Measurements from ENCODE around the gene MVB12A. TPM values are rescaled to one million over a fixed set of nuclear protein-coding genes. Genes with fewer than 3 reads are reported as not detected.

Gene MVB12A
- total and polyA plus RNA-seq, 2 experiments from 2014 or later = 130 to 148 TPM

DNA sequence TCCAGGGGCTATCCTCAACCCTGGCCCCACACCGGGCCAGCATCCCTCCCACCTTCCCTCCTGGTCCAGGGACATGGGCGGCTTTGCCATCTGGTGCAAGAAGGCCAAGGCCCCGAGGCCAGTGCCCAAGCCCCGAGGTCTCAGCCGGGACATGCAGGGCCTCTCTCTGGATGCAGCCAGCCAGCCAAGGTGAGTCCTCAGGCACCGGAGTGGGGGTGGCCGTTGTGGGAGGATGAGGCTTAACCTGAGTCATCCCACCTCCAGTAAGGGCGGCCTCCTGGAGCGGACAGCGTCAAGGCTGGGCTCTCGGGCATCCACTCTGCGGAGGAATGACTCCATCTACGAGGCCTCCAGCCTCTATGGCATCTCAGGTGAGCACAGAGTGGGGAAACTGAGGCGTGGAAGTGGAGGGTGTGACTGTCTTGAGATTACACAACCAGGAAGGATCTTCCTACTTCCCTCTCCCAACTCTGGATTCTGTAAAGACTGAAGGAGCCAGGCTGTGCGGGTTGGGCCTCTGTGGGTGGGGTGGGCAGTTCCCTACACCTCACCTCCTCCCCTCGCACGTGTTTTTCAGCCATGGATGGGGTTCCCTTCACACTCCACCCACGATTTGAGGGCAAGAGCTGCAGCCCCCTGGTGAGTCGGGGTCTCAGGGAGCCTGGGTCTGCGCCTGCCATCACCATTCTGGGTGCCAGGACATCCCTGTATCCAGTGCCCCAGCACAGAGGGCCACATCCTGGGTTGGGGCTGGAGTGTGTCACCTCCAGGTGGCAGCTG is 3.8 kb downstream of the MVB12A start:
- Histone ChIP-seq H3K4me1 (ENCODE audit: low read depth) (peaks cover 3% of the 10 kb centered on the region), H3K4me3 (no peak overlapping the region), H3K36me3 (no peaks in the 10 kb centered on the region), H3K27ac (no peak overlapping the region), H3K27me3 (no peaks in the 10 kb centered on the region), H3K9me3 (ENCODE audit: low read depth) (no peaks in the 10 kb centered on the region)
- TF ChIP-seq, protein P1, sequence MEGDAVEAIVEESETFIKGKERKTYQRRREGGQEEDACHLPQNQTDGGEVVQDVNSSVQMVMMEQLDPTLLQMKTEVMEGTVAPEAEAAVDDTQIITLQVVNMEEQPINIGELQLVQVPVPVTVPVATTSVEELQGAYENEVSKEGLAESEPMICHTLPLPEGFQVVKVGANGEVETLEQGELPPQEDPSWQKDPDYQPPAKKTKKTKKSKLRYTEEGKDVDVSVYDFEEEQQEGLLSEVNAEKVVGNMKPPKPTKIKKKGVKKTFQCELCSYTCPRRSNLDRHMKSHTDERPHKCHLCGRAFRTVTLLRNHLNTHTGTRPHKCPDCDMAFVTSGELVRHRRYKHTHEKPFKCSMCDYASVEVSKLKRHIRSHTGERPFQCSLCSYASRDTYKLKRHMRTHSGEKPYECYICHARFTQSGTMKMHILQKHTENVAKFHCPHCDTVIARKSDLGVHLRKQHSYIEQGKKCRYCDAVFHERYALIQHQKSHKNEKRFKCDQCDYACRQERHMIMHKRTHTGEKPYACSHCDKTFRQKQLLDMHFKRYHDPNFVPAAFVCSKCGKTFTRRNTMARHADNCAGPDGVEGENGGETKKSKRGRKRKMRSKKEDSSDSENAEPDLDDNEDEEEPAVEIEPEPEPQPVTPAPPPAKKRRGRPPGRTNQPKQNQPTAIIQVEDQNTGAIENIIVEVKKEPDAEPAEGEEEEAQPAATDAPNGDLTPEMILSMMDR (IDR thresholded peaks at IDR 0.05; ENCODE audit: low read depth, low read length) = no peak
- DNase-seq (ENCODE audit: low read depth in 1 of 2, low spot score in 1 of 2) = no peak

DNA sequence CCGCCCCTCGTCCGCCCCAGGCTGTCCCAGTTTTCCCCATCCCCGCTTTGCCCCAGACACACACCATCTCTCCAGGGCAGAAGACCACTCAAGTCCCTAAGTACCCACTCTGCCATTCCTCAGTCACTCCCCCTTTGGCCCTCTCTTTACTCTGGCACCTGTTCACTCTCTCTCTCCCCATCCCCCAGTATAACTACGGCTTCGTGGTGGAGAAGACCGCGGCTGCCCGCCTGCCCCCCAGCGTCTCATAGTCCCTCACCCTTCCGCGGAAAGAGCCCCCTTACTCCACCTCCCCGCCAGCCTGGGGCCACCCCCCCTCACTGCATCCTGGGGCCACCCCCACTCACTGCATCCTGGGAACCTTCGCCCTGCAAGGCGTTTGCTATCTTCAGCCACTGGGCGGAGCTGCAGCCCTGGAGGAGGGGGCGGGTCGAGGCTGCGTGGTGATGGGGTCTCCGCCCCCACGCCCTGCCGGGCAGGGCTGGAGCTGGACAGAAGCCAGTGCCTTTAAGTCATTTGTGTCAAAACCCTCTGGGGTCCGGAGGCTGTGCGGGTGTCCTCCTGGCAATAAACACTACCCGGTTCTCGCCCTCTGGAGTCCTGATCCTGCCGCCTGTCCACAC is 5.0 kb downstream of the MVB12A start:
- peak overlapping the region; percentile 51 for H3K27ac ChIP-seq
- no peaks in the 10 kb centered on the region for H3K36me3 ChIP-seq
- H3K4me1 ChIP-seq (ENCODE audit: low read depth) = peaks cover 3% of the 10 kb centered on the region
- peak overlapping the region; percentile 12 for H3K4me3 ChIP-seq
- TF ChIP-seq, protein P1 (IDR thresholded peaks at IDR 0.05; ENCODE audit: low read depth, low read length) = peak; percentile 62
- H3K27me3 ChIP-seq = no peaks in the 10 kb centered on the region
- H3K9me3 ChIP-seq (ENCODE audit: low read depth) = no peaks in the 10 kb centered on the region
- peak; percentile 71 to 92 for DNase-seq (ENCODE audit: low read depth in 1 of 2, low spot score in 1 of 2)

DNA sequence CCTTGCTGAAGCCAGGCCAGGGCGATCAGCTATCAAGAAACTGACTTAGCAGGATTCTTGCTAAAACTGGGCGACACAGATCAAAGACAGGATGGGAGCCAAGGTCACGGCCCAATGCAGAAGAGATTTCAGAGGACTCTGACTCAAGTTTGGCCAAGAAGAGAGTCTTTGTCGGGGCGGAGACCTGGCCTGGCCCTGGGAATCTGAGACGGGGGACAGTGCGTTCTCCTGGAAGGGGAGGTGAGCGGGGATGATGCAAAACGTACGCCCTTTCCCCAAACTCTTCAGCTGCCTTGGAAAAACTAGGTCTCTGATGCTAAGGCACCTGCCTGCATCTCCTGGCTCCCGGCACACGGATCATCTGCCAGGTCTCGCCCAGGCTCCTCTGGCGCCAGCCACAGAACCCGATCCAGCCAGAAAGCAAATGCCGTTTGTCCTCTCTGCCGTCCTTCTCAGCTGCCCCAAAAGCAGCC is 9.8 kb downstream of the MVB12A start:
- no peaks in the 10 kb centered on the region for H3K9me3 ChIP-seq (ENCODE audit: low read depth)
- no peak overlapping the region for H3K27ac ChIP-seq
- DNase-seq (ENCODE audit: low read depth in 1 of 2, low spot score in 1 of 2) = no peak
- H3K27me3 ChIP-seq = no peaks in the 10 kb centered on the region
- H3K4me1 ChIP-seq (ENCODE audit: low read depth) = peaks cover under 1% of the 10 kb centered on the region
- TF ChIP-seq, protein P1 (IDR thresholded peaks at IDR 0.05; ENCODE audit: low read depth, low read length) = no peak
- H3K4me3 ChIP-seq = no peak overlapping the region
- no peaks in the 10 kb centered on the region for H3K36me3 ChIP-seq

DNA sequence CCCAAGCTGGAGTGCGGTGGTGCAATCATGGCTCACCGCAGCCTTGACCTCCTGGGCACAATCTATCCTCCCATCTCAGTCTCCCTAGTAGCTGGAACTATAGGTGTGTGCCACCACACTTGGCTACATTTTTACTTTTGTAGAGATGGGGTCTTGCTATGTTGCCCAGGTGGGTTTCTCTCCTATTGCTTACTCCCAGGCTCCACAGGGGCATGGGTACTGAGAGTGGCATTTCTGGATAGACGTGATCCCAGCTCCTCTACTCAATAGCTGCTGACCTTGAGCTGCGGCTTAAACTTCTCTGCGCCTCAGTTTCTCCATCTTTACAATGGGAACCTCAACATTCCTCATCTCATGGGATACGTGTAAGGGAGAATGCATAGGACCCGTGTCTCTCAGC is 11.6 kb downstream of the MVB12A start:
- H3K36me3 ChIP-seq = no peaks in the 10 kb centered on the region
- H3K4me3 ChIP-seq = no peak overlapping the region
- TF ChIP-seq, protein P1 (IDR thresholded peaks at IDR 0.05; ENCODE audit: low read depth, low read length) = no peak
- H3K9me3 ChIP-seq (ENCODE audit: low read depth) = no peaks in the 10 kb centered on the region
- no peaks in the 10 kb centered on the region for H3K4me1 ChIP-seq (ENCODE audit: low read depth)
- no peaks in the 10 kb centered on the region for H3K27me3 ChIP-seq
- no peak overlapping the region for H3K27ac ChIP-seq
- no peak for DNase-seq (ENCODE audit: low read depth in 1 of 2, low spot score in 1 of 2)

DNA sequence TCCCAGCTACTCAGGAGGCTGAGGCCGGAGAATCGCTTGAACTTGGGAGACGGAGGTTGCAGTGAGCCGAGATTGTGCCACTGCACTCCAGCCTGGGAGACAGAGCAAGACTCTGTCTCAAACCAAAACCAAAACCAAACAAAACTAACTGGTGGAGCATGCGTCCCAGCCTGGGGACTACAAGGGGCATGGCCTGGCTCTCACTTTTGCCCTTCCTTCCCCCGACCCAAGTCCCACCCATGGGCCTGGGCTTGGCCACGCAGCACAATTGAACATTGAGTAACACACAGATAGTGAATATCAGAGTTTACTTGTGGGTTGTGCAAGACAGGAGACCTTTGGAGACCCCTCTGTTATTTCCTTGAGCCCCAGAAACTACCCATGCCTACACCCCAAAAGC is 15.4 kb downstream of the MVB12A start:
- no peaks in the 10 kb centered on the region for H3K4me1 ChIP-seq (ENCODE audit: low read depth)
- TF ChIP-seq, protein P1 (IDR thresholded peaks at IDR 0.05; ENCODE audit: low read depth, low read length) = no peak
- no peak for DNase-seq (ENCODE audit: low read depth in 1 of 2, low spot score in 1 of 2)
- H3K27me3 ChIP-seq = no peaks in the 10 kb centered on the region
- no peak overlapping the region for H3K27ac ChIP-seq
- H3K4me3 ChIP-seq = no peak overlapping the region
- no peaks in the 10 kb centered on the region for H3K36me3 ChIP-seq
- no peaks in the 10 kb centered on the region for H3K9me3 ChIP-seq (ENCODE audit: low read depth)

All from cardiac muscle cell (in vitro differentiated cells and primary cell).